VCaP (cell line): Measurements from ENCODE around the gene C20orf144.
"Not testable (repeated sequence)": the region's sequence is repeated elsewhere in the genome, so short reads cannot be mapped to it uniquely, and the experiment has no call there.

ENCODE experiments used
- H3K27ac ChIP-seq: fragments of 450-650 bp; 2 replicates; pipeline ENCODE4 v1.5.1; 2017
- TF ChIP-seq, protein P1 (sequence below): fragments of 450-650 bp; conservative IDR thresholded peaks from 2 replicates; pipeline ENCODE4 v1.5.1; 2017; ENCODE audit warnings: mild to moderate bottlenecking, moderate library complexity

The C20orf144 gene

DNA sequence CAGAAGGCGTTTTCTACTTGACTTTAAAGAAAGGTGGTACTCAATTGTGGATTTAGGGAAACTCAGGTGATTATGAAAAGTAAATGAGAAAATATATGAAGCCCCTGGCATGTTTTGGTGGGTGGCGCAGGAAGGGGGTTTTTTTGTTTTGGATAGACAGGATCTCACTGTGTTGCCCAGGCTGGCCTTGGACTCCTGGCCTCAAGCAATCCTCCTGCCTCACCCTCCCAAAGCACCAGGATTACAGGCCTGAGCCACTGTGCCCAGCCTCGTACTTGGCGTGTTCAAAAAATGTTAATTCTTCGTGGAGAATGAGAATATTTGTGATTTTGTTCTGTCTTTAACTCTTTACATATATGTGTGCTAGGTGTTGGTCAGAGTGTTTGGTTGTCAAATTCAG is 32.1 kb upstream of the C20orf144 start:
- H3K27ac ChIP-seq, result no peak overlapping the region
- TF ChIP-seq, protein P1, sequence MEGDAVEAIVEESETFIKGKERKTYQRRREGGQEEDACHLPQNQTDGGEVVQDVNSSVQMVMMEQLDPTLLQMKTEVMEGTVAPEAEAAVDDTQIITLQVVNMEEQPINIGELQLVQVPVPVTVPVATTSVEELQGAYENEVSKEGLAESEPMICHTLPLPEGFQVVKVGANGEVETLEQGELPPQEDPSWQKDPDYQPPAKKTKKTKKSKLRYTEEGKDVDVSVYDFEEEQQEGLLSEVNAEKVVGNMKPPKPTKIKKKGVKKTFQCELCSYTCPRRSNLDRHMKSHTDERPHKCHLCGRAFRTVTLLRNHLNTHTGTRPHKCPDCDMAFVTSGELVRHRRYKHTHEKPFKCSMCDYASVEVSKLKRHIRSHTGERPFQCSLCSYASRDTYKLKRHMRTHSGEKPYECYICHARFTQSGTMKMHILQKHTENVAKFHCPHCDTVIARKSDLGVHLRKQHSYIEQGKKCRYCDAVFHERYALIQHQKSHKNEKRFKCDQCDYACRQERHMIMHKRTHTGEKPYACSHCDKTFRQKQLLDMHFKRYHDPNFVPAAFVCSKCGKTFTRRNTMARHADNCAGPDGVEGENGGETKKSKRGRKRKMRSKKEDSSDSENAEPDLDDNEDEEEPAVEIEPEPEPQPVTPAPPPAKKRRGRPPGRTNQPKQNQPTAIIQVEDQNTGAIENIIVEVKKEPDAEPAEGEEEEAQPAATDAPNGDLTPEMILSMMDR, result no peak

DNA sequence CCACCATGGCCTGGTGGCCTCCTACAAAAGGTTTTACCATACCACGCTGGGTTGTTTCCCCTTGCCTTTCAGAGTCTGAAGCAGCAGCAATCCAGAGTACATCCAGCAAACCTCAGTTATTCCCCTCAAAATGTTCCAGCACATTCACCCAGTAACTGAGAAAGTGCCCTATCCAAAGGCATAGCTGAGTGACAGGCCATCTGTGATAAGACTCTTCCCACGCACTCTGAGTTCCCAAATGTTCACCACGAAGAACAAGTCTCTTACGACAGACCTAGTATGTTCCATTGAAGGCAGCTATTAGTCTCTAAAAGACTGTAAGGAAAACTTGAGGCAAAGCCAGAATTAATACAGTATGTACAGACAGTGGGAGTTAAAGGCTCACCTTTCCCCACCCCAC is 31.6 kb upstream of the C20orf144 start:
- TF ChIP-seq, protein P1, result no peak
- H3K27ac ChIP-seq, result no peak overlapping the region

DNA sequence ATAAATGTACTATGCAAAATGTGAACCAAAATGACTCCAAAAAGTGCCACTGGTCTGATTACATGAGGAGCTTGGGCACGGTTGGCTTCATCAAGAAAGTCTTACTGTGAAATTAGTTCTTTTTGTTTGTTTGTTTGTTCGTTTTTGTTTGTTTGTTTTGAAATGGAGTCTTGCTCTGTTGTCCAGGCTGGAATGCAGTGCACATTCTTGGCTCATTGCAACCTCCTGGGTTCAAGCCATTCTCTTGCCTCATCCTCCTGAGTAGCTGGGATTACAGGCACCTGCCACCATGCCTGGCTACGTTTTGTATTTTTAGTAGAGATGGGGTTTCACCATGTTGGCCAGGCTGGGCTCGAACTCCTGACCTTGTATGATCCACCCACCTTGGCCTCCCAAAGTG is 30.2 kb upstream of the C20orf144 start:
- H3K27ac ChIP-seq, result not testable (repeated sequence)

DNA sequence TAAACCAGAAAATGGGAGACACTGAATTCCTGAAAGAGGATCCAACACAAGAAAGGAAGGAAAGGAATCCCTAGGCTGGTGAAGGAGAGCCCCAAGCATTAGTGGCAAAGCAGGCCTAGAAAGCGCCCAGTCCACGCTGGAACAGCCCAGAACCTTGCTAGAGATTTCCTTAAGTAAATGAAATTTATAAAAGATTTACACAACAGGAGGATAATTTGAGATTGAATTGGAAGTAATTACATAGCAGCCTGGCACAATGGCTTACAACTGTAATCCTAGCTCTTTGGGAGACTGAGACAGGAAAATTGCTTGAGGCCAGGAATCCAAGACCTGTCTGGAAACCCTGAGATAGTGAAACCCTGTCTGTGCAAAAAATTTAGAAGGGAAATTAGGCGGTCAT is 26.8 kb upstream of the C20orf144 start:
- peak overlapping the region; percentile 22 for H3K27ac ChIP-seq
- TF ChIP-seq, protein P1, result no peak

DNA sequence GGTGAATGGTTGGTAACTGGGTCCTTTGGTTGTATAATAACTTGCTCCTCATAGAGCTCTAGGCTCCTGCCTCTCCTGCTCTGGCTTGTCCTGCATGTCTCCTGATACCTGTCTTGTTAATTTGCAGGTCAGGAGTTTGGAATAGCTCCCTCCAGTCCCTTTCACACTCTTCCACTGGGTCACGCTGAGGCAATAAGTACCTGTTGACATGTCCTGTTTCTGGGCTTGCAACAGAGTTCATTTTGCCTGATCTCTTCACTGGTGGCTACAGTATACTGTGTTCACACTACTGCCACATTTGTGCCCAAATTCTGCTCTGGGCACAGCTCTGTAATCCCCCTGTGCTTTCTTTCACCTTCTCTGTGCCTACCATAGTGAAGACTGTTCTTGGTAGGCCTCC is 25.4 kb upstream of the C20orf144 start:
- TF ChIP-seq, protein P1, result no peak
- peak overlapping the region; percentile 22; the same call in 1 of the 2 replicates for H3K27ac ChIP-seq

DNA sequence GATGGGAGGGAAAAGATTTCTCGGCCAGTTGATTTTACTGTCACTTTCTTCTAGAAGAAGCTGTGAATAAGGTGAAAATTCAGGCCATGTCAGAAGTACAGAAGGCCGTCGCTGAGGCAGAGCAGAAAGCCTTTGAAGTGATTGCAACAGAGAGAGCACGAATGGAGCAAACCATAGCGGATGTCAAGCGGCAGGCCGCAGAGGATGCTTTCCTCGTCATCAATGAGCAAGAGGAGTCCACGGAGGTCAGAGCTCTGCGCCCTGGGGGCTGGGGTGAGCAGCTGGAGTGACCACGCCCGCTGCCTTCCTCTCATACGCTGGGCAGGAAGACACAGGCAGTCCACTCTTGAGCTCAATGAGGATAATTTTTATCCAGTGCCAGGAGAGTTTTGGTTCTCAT is 21.8 kb upstream of the C20orf144 start:
- TF ChIP-seq, protein P1, result no peak
- peak overlapping the region; percentile 68; the same call in 1 of the 2 replicates for H3K27ac ChIP-seq

DNA sequence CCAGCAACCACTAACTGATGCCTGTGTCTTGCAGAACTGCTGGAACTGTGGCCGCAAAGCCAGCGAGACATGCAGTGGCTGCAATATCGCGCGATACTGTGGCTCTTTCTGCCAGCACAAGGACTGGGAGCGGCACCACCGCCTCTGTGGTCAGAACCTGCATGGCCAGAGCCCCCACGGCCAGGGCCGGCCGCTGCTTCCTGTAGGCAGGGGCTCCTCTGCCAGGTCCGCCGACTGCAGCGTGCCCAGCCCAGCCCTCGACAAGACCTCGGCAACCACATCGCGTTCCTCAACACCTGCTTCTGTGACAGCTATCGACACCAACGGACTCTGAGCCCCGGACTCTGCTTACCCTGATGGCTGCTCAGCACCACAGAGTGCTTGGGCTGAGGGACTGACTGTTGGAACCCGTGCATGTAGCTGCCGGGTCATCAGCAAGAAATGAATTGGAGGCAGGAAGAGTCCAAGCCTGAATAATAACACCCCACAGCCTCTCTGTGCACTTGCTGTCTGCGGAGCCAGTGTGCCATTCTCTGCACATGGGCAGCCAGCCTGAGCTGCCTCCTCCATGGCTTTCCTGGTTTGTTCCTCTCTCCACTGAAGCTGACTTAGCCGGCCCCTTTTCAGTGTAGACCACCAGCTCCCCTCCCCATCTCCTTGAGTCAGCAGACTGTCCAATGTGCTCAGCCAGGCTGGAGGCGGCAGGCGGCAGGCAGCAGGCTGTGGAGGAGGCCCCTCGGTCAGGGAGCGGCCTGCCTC is 17.6 kb upstream of the C20orf144 start:
- TF ChIP-seq, protein P1, result no peak
- H3K27ac ChIP-seq, result peak overlapping the region; percentile 99

DNA sequence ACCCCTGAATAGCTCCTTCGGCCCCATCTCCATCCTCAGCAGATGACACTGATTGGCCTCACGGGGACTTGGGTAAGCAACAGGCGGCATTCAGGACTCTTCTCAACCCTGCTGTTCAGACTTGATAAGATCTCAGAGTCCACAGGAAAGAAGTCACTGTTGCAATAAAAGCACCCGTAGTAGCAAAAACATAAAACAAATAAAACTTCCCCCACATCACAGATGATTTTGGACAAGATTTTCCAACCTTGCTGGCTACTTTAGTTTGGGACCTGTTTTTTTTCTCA is 17.1 kb upstream of the C20orf144 start:
- H3K27ac ChIP-seq, result peak overlapping the region; percentile 99
- TF ChIP-seq, protein P1, result no peak
